WTC11 (cell line): ENCODE measurements around the gene KRTAP10-10.
"Not testable (repeated sequence)": the region's sequence is repeated elsewhere in the genome, so short reads cannot be mapped to it uniquely, and the experiment has no call there.

Experiments used
- ATF1 ChIP-seq: sonication (generic); formaldehyde crosslinking; IDR thresholded peaks from 2 replicates; pipeline ENCODE4 v1.8.1; 2023; ENCODE audit warnings: mild to moderate bottlenecking, moderate library complexity, missing genetic modification reagents
- ATF3 ChIP-seq: sonication (generic); formaldehyde crosslinking; conservative IDR thresholded peaks from 2 replicates; pipeline ENCODE4 v1.8.1; 2022; ENCODE audit warnings: mild to moderate bottlenecking, missing genetic modification reagents
- CTCF ChIP-seq: fragments of 200-600 bp; IDR thresholded peaks from 2 replicates; pipeline ENCODE4 v1.8.0; 2022; ENCODE audit warnings: antibody characterized with exemption
- MAX ChIP-seq: sonication (generic); formaldehyde crosslinking; IDR thresholded peaks from 2 replicates; pipeline ENCODE4 v1.8.0; 2022; ENCODE audit warnings: mild to moderate bottlenecking, missing genetic modification reagents
- MYBL2 ChIP-seq: sonication (generic); formaldehyde crosslinking; IDR thresholded peaks from 2 replicates; pipeline ENCODE4 v1.8.1; 2023; ENCODE audit warnings: mild to moderate bottlenecking, moderate library complexity, missing genetic modification reagents
- SOX15 ChIP-seq: fragments of 250-450 bp; sonication (Bioruptor Pico); IDR thresholded peaks from 2 replicates; pipeline ENCODE4 v1.9.0; 2021; ENCODE audit warnings: mild to moderate bottlenecking
- TCF7 ChIP-seq: sonication (generic); formaldehyde crosslinking; IDR thresholded peaks from 2 replicates; pipeline ENCODE4 v1.8.0; 2022; ENCODE audit warnings: mild to moderate bottlenecking, low read depth, missing genetic modification reagents, moderate library complexity
- TEAD4 ChIP-seq: sonication (generic); formaldehyde crosslinking; IDR thresholded peaks from 2 replicates; pipeline ENCODE4 v1.8.0; 2022; ENCODE audit warnings: mild to moderate bottlenecking, missing genetic modification reagents
- USF2 ChIP-seq: sonication (generic); formaldehyde crosslinking; IDR thresholded peaks from 2 replicates; pipeline ENCODE4 v1.8.1; 2023; ENCODE audit warnings: mild to moderate bottlenecking, missing genetic modification reagents, moderate library complexity
- ZNF232 ChIP-seq: sonication (generic); formaldehyde crosslinking; IDR thresholded peaks from 2 replicates; pipeline ENCODE4 v1.8.0; 2022; ENCODE audit warnings: mild to moderate bottlenecking, missing genetic modification reagents
- ZNF281 ChIP-seq: sonication (generic); formaldehyde crosslinking; IDR thresholded peaks from 2 replicates; pipeline ENCODE4 v1.8.0; 2023; ENCODE audit warnings: mild to moderate bottlenecking, missing genetic modification reagents

- not testable (repeated sequence) for TF ChIP-seq CTCF; ZNF232; SOX15 (CRISPR knock-in tag); MYBL2 (CRISPR knock-in tag); ATF1 (CRISPR knock-in tag); MAX (CRISPR knock-in tag); TEAD4 (CRISPR knock-in tag); ATF3 (CRISPR knock-in tag); USF2 (CRISPR knock-in tag); ZNF281 (CRISPR knock-in tag); TCF7
Measured at GRCh38 chr21:44638506-44639330, 1.6 kb downstream of the KRTAP10-10 start.
